ENCODE data around the gene COL5A3.

DNA sequence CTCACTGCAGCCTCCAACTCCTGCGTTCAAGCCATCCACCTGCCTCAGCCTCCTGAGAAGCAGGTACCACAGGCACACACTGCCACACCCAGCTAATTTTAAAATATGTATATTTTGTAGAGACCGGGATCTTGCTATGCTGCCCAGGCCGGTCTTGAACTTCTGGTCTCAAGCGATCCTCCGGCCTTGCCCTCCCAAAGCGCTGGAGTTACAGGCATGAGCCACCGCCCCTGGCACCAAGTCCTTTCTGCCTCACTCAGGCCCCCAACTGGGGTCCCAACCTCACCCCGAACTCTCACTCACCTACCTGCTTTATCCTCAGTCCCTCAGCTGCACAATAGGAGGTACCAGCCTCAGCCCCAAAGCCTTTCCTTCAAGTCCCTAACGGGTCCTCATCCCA lies 635 bp upstream of the COL5A3 start:
- TF ChIP-seq CTCF (conservative IDR thresholded peaks at IDR 0.05; ENCODE audit: low read depth in 2 of 2) (no peak), POLR2AphosphoS5 (IDR thresholded peaks at IDR 0.05; ENCODE audit: low read depth) (no peak), EZH2 (IDR thresholded peaks at IDR 0.05; ENCODE audit: low read depth, unreplicated experiment) (no peak), EZH2phosphoT487 (IDR thresholded peaks at IDR 0.05; ENCODE audit: unreplicated experiment) (no peak), NANOG (IDR thresholded peaks at IDR 0.05; ENCODE audit: borderline replicate concordance) (no peak), ETS1 (IDR thresholded peaks at IDR 0.05) (no peak), REST (IDR thresholded peaks at IDR 0.05; ENCODE audit: unreplicated experiment) (no peak)
